HG03460 (cell line): ENCODE measurements around the gene B3GALT2.
"Not testable (repeated sequence)": the region's sequence is repeated elsewhere in the genome, so short reads cannot be mapped to it uniquely, and the experiment has no call there.

Experiments
- ATAC-seq: cut with Tn5 transposase; IDR thresholded peaks from one replicate; pipeline ENCODE4 v1.9.1; 2021; ENCODE audit not compliant: unreplicated experiment

Gene B3GALT2

DNA sequence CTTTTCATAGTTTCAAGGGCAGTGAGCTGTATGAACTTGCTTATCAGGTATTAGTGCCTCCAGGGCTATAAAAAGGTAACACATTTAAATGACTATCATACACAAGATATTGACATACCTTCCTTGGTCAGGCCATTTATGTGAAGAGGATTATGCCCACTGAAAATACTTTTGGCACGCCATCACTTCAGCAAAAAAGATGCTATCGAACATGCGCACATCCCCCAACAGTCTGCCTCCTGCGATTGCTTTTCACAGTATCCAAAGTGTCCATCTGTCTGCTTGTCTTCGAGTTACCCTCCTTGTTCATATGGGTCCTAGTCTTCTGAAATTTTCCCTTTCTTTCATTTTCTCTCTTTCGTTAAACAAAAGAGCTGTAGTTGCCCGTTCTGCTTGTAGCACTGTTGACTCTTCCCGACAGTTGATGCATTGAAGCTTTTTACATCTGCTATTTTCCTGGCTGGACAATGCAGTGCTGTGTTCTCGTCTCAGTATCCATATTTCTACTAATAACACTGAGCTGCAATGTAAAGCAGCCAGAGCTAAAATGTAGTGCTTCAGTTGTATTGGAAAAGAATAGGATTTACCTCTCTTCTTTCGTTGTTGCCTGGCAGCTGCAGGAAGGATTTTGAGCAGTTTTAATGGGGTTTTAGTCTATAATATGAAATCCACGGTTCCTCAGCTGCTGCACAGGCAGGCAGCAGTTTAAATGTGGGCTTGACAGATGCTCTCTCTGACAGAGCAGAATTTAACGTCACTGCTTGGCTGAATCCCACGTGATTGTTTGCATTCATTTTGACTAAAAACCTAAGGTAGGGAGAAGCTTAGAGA, at the start of gene B3GALT2:
Gene B3GALT2, minus strand, starts transcription at position 713 of the 831 bp plus-strand sequence. CDS start 5,051 bp downstream, outside the sequence.
- no peak for ATAC-seq

GRCh38 chr1:193234530-193234929, 48.1 kb upstream of the B3GALT2 start:
- ATAC-seq = no peak

DNA sequence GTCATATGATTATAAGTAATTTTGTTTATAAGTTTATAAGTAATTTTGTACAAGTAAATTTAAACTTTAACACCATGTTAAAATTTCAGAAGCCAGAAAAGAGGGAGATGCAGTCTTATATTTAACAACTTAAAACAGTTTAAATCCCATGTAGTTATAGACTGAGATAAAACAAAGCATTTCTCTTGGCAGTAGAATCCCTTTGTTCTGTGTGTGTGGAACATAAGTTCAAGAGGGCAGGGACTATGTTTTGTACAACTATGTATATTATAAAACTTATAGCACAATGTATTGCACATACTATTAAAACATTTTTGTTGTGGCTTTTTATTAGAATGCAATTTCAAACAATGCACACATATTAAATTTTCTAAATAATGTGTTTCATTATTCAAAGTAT, 44.7 kb upstream of the B3GALT2 start:
- ATAC-seq = not testable (repeated sequence)

- ATAC-seq = no peak
Measured at GRCh38 chr1:193229136-193229535, 42.7 kb upstream of the B3GALT2 start.

DNA sequence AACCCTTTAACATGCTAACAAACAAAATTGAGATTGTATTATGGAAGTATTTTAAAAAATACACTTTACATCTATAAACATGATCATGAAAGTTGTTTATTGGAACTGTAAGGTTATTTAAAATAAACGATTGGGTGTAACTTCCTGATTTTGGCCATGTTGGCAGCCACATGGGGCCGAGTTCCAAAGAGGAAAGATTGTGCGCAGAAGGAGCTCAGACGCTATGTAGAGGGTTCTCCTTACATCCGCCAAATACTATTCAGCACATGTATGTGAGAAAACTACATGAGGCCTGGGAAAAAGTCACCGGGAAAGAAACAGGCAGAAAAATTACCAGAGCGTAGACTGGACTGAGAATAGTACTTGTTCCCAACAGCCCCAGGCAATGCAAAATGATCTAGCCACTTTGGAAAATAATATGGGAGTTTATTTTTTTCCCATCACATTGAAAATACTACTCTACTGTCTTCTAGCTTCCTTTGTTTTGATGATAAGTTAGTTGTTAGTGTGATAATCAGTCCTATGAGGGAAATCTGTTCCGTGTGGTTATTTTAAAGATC, 35.7 kb upstream of the B3GALT2 start:
- no peak for ATAC-seq

DNA sequence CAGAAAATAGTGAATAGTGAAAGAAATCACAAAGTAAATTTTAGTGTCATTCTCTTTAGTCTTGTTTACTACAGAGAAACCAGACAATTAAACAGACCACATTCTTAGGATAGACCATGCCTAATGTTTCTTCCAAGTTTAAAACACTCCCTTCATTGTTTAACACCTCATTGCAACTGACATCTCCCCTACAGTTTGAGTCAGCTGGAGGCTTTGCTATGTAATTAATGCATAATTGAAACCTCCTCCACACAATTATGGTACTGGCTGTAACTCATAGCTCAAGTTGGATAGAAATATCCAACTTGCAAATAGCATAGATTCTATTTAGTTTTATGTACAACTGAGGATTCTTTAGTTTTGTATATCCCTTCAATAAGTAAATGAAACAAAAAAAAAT, 35.2 kb upstream of the B3GALT2 start:
- no peak for ATAC-seq

DNA sequence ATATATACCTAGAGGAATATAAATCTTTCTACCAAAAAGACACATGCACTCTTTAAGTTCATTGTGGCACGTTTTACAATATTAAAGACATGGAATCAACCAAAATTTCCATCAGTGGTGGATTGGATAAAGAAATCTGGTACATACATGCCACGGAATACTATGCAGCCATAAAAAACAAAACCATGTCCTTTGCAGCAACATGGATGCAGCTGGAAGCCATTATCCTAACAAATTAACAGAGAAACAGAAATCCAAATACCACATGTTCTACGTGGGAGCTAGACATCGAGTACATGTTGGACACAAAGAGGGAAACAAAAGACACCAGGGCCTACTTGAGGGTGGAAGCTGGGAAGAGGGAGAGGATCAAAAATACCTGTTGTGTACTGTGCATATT, 33.0 kb upstream of the B3GALT2 start:
- ATAC-seq = no peak

DNA sequence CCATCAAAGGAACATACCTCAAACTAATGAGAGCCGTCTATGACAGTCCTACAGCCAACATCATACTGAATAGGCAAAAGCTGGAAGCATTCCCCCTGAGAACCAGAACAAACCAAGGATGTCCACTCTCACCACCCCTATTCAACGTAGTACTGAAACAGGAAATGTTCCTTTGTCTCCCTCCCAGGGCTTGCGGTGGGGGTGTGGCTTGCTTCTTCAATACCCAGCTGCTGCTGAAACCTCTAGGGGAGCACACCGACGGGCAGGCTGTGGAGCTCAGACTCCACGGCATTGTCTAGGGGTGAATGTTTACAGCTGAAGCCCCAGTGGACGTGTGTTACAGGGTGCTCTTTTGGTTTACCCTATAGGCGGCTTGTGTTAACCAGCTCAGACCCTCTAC, 30.5 kb upstream of the B3GALT2 start:
- ATAC-seq = no peak

DNA sequence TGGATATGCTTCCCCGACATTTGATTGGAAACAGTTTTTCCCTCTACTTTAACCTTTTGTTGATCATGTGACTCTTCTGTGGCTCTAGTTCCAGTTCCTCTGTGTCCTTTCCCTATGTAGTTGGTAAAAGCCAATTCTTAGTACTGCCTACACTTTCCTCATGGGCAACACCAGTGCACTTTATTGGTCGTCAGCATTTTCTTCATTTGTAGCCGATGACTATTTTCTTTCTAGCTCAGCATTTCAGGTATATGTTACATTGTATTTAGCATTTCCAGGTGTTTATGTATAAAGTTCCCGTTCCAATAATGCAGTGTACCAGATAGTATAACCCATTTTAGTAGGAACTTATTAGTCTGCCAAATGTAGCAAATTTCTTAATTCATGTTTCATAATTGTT, 27.6 kb upstream of the B3GALT2 start:
- no peak for ATAC-seq

DNA sequence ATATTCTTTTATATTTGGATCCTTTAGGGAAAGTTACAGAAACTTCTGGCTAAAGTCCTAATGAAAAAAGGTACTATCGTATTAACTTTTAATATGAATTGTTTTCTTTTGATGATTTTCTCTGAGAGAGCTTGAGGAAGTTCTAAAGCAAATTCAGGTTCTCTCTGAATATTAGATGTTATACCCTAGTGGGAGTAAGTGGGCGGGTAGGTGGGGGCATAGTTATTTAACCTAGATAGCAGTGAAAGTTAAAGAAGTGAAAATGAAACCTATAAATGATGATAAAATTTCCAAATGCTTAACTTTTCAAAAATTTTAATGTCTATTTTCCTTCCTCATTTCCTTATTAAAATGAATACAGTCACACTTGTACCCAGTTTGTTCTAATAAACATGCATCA, 26.2 kb upstream of the B3GALT2 start:
- no peak for ATAC-seq

GRCh38 chr1:193211539-193211938, 25.1 kb upstream of the B3GALT2 start:
- ATAC-seq = peak; percentile 86

GRCh38 chr1:193210996-193211395, 24.6 kb upstream of the B3GALT2 start:
- no peak for ATAC-seq

- ATAC-seq = no peak
Measured at GRCh38 chr1:193201021-193201420, 14.6 kb upstream of the B3GALT2 start.

GRCh38 chr1:193199940-193200339, 13.5 kb upstream of the B3GALT2 start:
- no peak for ATAC-seq

DNA sequence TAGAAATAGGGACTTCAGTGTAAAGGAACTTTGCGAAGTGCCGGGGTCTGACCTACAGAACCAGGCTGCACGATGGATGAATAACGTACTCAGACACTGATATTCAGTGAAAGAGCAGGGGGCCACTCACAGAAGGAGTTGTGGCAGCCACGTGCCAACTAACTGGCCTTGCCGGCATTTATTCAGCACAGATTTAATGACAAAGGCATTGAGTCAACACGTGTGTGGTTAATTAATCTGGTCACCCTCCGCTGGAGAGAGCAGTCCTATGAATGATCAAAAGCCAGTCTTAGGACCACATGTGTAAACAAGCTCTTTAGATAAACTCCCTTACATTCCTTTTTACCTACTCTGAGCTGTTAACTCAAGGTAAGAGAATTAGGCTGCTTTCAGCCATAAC, 6.2 kb upstream of the B3GALT2 start:
- ATAC-seq = no peak

GRCh38 chr1:193190096-193190744, 3.8 kb upstream of the B3GALT2 start:
- ATAC-seq = no peak

DNA sequence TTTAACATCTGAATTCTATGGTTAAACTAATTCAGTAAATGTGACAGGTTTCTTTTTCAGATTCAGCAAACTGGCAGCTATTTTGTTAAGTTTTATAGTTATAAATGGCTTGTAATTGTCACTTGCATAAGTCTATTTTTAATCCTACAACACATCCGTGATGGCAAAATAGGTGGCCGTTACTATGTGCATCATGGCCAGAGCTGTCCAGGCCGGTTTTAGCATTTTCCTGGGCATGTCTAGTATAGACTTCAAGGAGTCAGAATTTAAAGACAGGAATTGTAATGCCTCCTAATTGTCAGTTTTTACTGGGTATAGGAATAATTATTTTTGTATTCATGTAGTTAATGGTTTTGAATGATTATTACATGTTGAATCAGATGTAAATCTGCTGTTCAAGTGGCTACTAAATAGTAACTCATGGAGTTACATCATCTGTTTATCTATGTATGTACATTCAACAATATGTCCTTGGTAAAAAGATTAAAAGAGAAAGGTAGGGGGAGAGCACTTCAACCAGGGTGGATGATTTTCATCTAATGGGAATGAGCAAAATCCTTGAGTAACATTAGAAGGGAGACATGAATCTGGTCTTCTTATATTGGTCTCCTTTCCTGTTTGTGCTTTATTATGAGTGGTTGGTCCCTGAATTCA, 3.2 kb upstream of the B3GALT2 start:
- ATAC-seq = no peak

- ATAC-seq = not testable (repeated sequence)
Measured at GRCh38 chr1:193188915-193189314, 2.5 kb upstream of the B3GALT2 start.

GRCh38 chr1:193187114-193187513, 701 bp upstream of the B3GALT2 start:
- no peak for ATAC-seq

- no peak for ATAC-seq
Measured at GRCh38 chr1:193185211-193185610, 1.2 kb downstream of the B3GALT2 start.

GRCh38 chr1:193184776-193185175, 1.6 kb downstream of the B3GALT2 start:
- ATAC-seq = no peak
